ENCODE data around the gene TAL2.

Gene TAL2

GRCh38 chr9:105678163-105678562, 15.9 kb downstream of the TAL2 start:
- H3K4me1 ChIP-seq (ENCODE audit: insufficient read depth, low read length): no peaks in the 10 kb centered on the region
- DNase-seq (no peak), ATAC-seq (ENCODE audit: insufficient read depth, low read depth) (no peak)
- H3K9me3 ChIP-seq (ENCODE audit: insufficient read depth, low read length, severe bottlenecking): no peaks in the 10 kb centered on the region
- no peak overlapping the region for H3K9ac ChIP-seq (ENCODE audit: low read depth, low read length)
- H3K4me2 ChIP-seq (ENCODE audit: insufficient read depth, low read length): no peak overlapping the region
- H3K27me3 ChIP-seq (ENCODE audit: insufficient read depth, low read length, poor library complexity): peaks cover 6% of the 10 kb centered on the region
- no peaks in the 10 kb centered on the region for H3K79me2 ChIP-seq (ENCODE audit: insufficient read depth, low read length)
- TF ChIP-seq EZH2 (IDR thresholded peaks at IDR 0.05; ENCODE audit: borderline replicate concordance, low read depth, low read length, severe bottlenecking) (no peak), CTCF (IDR thresholded peaks at IDR 0.05; ENCODE audit: borderline replicate concordance, extremely low read depth, low read length, poor library complexity, severe bottlenecking) (no peak)
- H3K4me3 ChIP-seq (ENCODE audit: low read depth in 1 of 2, low read length in 2 of 2): no peak overlapping the region
- H2AFZ ChIP-seq (ENCODE audit: low read depth, low read length): no peak overlapping the region
- H3K27ac ChIP-seq (ENCODE audit: low read length): no peak overlapping the region
- H3K36me3 ChIP-seq (ENCODE audit: insufficient read depth, low read length): no peaks in the 10 kb centered on the region
- no peaks in the 10 kb centered on the region for H4K20me1 ChIP-seq (ENCODE audit: insufficient read depth, low read length)

DNA sequence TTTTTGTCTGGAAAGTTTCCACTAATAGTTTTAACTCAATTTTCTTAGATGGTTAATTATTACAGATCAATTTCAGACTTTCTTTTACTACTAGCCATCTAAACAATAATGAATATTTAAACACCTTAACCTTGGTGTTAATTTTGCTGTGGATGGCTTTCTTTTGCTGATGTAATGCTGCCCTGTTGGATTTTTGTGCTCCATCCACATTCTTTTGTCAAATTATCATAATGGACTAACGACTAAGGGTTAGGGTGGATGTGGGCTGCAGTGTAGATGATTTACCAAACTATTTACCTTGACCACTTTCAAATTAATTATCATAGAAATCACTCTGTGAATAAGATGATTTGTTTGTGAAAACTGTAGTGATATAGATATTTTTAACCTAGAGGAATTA, 16.5 kb downstream of the TAL2 start:
- H3K27ac ChIP-seq (ENCODE audit: low read length): no peak overlapping the region
- H3K4me3 ChIP-seq (ENCODE audit: low read depth in 1 of 2, low read length in 2 of 2): no peak overlapping the region
- no peak overlapping the region for H2AFZ ChIP-seq (ENCODE audit: low read depth, low read length)
- no peaks in the 10 kb centered on the region for H3K9me3 ChIP-seq (ENCODE audit: insufficient read depth, low read length, severe bottlenecking)
- H3K9ac ChIP-seq (ENCODE audit: low read depth, low read length): no peak overlapping the region
- peaks cover 4% of the 10 kb centered on the region for H3K27me3 ChIP-seq (ENCODE audit: insufficient read depth, low read length, poor library complexity)
- H3K4me1 ChIP-seq (ENCODE audit: insufficient read depth, low read length): no peaks in the 10 kb centered on the region
- ATAC-seq (ENCODE audit: insufficient read depth, low read depth) (no peak), DNase-seq (no peak)
- TF ChIP-seq CTCF (IDR thresholded peaks at IDR 0.05; ENCODE audit: borderline replicate concordance, extremely low read depth, low read length, poor library complexity, severe bottlenecking): no peak
- no peak for TF ChIP-seq EZH2 (IDR thresholded peaks at IDR 0.05; ENCODE audit: borderline replicate concordance, low read depth, low read length, severe bottlenecking)
- no peaks in the 10 kb centered on the region for H4K20me1 ChIP-seq (ENCODE audit: insufficient read depth, low read length)
- no peaks in the 10 kb centered on the region for H3K79me2 ChIP-seq (ENCODE audit: insufficient read depth, low read length)
- H3K36me3 ChIP-seq (ENCODE audit: insufficient read depth, low read length): no peaks in the 10 kb centered on the region
- no peak overlapping the region for H3K4me2 ChIP-seq (ENCODE audit: insufficient read depth, low read length)

DNA sequence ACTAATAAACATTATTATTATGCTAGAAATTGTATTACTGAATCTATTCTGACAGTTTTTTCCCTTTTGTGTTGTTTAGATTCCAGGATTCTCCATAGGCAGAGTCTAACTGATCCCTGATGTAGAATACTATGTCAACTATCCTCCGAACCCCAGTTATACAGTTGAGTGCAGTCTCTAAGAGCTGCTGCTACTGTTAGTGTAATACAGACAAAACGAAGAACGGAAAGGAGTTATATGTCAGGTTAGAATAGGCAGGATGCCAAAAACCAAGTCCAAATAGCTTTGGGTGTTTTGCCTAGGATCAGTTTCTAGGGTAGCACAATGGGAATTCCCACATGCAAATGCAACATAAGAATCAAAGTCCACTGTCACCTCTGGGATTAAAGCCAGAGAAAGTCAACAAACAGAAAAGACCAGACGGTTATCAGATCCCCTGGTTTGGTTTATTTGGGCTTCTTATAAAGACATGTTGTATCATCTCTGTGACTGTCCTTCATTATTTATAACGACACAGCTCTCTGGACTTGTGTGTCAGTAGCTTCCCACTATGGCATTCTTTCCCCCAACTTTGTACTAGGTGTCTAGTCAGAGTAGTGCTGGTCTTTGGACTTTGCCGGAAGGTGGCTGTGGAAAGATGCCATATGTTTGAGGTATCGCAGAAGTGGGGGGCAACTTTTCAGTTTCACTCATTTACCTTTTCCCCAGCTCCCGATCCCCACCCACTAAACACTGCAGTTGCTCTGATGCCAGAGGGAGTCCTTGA, 17.2 kb downstream of the TAL2 start:
- DNase-seq (no peak), ATAC-seq (ENCODE audit: insufficient read depth, low read depth) (no peak)
- Histone ChIP-seq H3K36me3 (ENCODE audit: insufficient read depth, low read length) (no peaks in the 10 kb centered on the region), H2AFZ (ENCODE audit: low read depth, low read length) (no peak overlapping the region), H3K9me3 (ENCODE audit: insufficient read depth, low read length, severe bottlenecking) (no peaks in the 10 kb centered on the region), H3K4me3 (ENCODE audit: low read depth in 1 of 2, low read length in 2 of 2) (no peak overlapping the region), H3K79me2 (ENCODE audit: insufficient read depth, low read length) (no peaks in the 10 kb centered on the region), H3K4me2 (ENCODE audit: insufficient read depth, low read length) (no peak overlapping the region), H3K9ac (ENCODE audit: low read depth, low read length) (no peak overlapping the region), H3K27ac (ENCODE audit: low read length) (no peak overlapping the region), H3K4me1 (ENCODE audit: insufficient read depth, low read length) (no peaks in the 10 kb centered on the region), H4K20me1 (ENCODE audit: insufficient read depth, low read length) (no peaks in the 10 kb centered on the region), H3K27me3 (ENCODE audit: insufficient read depth, low read length, poor library complexity) (peaks cover 4% of the 10 kb centered on the region)
- TF ChIP-seq EZH2 (IDR thresholded peaks at IDR 0.05; ENCODE audit: borderline replicate concordance, low read depth, low read length, severe bottlenecking) (no peak), CTCF (IDR thresholded peaks at IDR 0.05; ENCODE audit: borderline replicate concordance, extremely low read depth, low read length, poor library complexity, severe bottlenecking) (no peak)
